AG08396 (cell line): ENCODE measurements around the gene CC2D2A.

ENCODE experiments used
- DNase-seq: peaks from one replicate; pipeline ENCODE4 v3.0.0; 2012; ENCODE audit warnings: low spot score, mixed read lengths

The CC2D2A gene

GRCh38 chr4:15648600-15648999, 178.9 kb downstream of the CC2D2A start:
- DNase-seq: no peak

- DNase-seq: peak; percentile 33
Observed at GRCh38 chr4:15649914-15650545, 180.3 kb downstream of the CC2D2A start.
